Measurements from ENCODE around the gene GDNF.

DNA sequence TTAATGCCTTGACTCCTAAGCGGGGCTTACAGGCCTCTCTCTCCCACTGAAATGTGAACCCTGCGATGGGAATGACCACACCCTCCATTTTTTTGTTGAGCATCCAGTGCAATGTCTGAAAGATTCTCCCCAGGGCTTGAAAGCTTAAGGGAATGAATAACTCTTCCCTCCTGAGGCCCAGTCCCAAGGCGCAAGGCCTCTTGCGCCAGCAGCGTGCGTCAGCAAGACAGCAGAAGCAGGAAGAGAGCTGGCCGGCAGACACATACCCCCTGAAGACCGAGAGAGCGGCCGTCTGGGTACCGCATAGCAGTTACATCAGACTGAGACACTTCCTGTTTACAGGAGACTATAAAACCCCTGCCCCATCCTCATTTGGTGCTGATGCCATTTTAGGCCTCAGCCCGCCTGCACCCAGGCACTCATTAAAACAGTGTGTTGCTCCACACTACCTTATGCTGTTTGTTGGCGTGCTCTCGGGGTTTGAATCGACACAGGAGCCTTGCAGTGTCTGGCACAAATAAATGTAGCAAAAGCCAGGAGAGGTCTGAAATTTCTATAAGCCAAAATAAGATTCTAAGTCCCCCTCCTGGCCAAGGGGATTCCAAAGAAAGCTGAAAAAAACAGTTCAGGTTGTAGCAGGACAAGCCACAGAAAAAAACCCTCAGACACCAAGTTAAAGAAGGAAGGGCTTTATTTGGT, 62.3 kb downstream of the GDNF start:
- TF ChIP-seq CTCF (conservative IDR thresholded peaks at IDR 0.05; ENCODE audit: low read depth in 2 of 2) (no peak), EZH2 (IDR thresholded peaks at IDR 0.05; ENCODE audit: low read depth, unreplicated experiment) (no peak), JUNB (IDR thresholded peaks at IDR 0.05; ENCODE audit: unreplicated experiment) (no peak), ETS1 (IDR thresholded peaks at IDR 0.05) (no peak), POLR2AphosphoS5 (IDR thresholded peaks at IDR 0.05; ENCODE audit: low read depth) (no peak)
- TF ChIP-seq, protein P1, sequence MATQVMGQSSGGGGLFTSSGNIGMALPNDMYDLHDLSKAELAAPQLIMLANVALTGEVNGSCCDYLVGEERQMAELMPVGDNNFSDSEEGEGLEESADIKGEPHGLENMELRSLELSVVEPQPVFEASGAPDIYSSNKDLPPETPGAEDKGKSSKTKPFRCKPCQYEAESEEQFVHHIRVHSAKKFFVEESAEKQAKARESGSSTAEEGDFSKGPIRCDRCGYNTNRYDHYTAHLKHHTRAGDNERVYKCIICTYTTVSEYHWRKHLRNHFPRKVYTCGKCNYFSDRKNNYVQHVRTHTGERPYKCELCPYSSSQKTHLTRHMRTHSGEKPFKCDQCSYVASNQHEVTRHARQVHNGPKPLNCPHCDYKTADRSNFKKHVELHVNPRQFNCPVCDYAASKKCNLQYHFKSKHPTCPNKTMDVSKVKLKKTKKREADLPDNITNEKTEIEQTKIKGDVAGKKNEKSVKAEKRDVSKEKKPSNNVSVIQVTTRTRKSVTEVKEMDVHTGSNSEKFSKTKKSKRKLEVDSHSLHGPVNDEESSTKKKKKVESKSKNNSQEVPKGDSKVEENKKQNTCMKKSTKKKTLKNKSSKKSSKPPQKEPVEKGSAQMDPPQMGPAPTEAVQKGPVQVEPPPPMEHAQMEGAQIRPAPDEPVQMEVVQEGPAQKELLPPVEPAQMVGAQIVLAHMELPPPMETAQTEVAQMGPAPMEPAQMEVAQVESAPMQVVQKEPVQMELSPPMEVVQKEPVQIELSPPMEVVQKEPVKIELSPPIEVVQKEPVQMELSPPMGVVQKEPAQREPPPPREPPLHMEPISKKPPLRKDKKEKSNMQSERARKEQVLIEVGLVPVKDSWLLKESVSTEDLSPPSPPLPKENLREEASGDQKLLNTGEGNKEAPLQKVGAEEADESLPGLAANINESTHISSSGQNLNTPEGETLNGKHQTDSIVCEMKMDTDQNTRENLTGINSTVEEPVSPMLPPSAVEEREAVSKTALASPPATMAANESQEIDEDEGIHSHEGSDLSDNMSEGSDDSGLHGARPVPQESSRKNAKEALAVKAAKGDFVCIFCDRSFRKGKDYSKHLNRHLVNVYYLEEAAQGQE (IDR thresholded peaks at IDR 0.05; ENCODE audit: unreplicated experiment) = no peak
